HCT116 (cell line): Measurements from ENCODE around the gene POLR3A. TPM values are rescaled to one million over a fixed set of nuclear protein-coding genes. Genes with fewer than 3 reads are reported as not detected.

ENCODE experiments used
- ATAC-seq: fragments of 200-7000 bp; cut with Tn5 transposase; 2 replicates; pipeline ENCODE4 v1.9.1; 2020; ENCODE audit warnings: mild to moderate bottlenecking, moderate library complexity
- BruUV-seq: library from RNA; stranded (reverse); fragments of 400-500 nt; replicated peaks from 2 replicates; lab custom pipeline; 2021; lab: Mats Ljungman, UMichigan
- CTCF ChIA-PET: fragments of 300-600 bp; sonication (Branson Sonifier 250); formaldehyde crosslinking; loops from one replicate; lab custom pipeline; 2021; ENCODE audit warnings: antibody characterized with exemption; lab: Charles Lee
- POLR2A ChIA-PET: fragments of 300-600, 350-600 bp; sonication (Branson Sonifier 250); formaldehyde crosslinking; loops from one replicate; lab custom pipeline; 2021; ENCODE audit warnings: antibody characterized with exemption; lab: Charles Lee
- RAD21 ChIA-PET, 2 experiments: fragments of 300-600 bp; sonication (Branson Sonifier 250); formaldehyde crosslinking; loops; one replicate each; lab custom pipeline; 2023; ENCODE audit warnings: low total read pairs in 2 of 2; ENCODE audit not compliant: uncharacterized antibody in 2 of 2, unreplicated experiment in 2 of 2, low non-redundant PET in 1 of 2; lab: Charles Lee
- DNase-seq: peaks from one replicate; pipeline ENCODE4 v3.0.0-alpha.2; 2010; ENCODE audit warnings: low read depth, low spot score
- H2AFZ ChIP-seq: fragments of 200-600 bp; shearing (Covaris generic), sonication (generic); 2 replicates; pipeline ENCODE4 v1.6.1; 2017; ENCODE audit warnings: low read depth, mixed run types, mixed read lengths, antibody characterized with exemption, low read length; ENCODE audit not compliant: poor library complexity, severe bottlenecking
- H3K27ac ChIP-seq: 2 replicates; pipeline ENCODE4 v1.5.1; 2012; ENCODE audit warnings: low read depth, low read length
- H3K27me3 ChIP-seq: fragments of 200-600 bp; sonication (generic); 2 replicates; pipeline ENCODE4 v1.6.1; 2016; ENCODE audit warnings: mixed run types, low read length, mixed read lengths; ENCODE audit not compliant: insufficient read depth
- H3K36me3 ChIP-seq, 2 experiments: fragments of 200-500 bp in 1 of 2; fragments of 200-600 bp in 1 of 2; sonication (Bioruptor generic) in 1 of 2; sonication (generic) in 1 of 2; 2 replicates each; pipeline versions ENCODE4 v1.5.1 to v1.6.1; 2014 to 2016; ENCODE audit warnings: low read length in 2 of 2, inconsistent platforms in 1 of 2, mixed read lengths in 1 of 2, mixed run types in 1 of 2; ENCODE audit not compliant: insufficient read depth in 2 of 2, control insufficient read depth in 1 of 2
- H3K4me1 ChIP-seq, 2 experiments: fragments of 200-600 bp in 1 of 2; sonication (generic) in 1 of 2; 2 replicates each; pipeline versions ENCODE4 v1.5.1 to v1.6.1; 2012 to 2017; ENCODE audit warnings: low read length in 2 of 2, inconsistent platforms in 1 of 2, mild to moderate bottlenecking in 1 of 2, mixed read lengths in 1 of 2, mixed run types in 1 of 2, moderate library complexity in 1 of 2; ENCODE audit not compliant: insufficient read depth in 2 of 2, control insufficient read depth in 1 of 2
- H3K4me2 ChIP-seq: fragments of 200-600 bp; sonication (generic); 2 replicates; pipeline ENCODE4 v1.6.1; 2017; ENCODE audit warnings: mixed run types, low read length, mixed read lengths
- H3K4me3 ChIP-seq, 2 experiments: fragments of 200-600 bp in 1 of 2; sonication (generic) in 1 of 2; replicated peaks in 1 of 2; 2 replicates each; pipeline ENCODE4 v1.5.1; 2011 to 2016; ENCODE audit warnings: low read length in 2 of 2, control low read depth in 1 of 2, low read depth in 1 of 2, mild to moderate bottlenecking in 1 of 2, mixed read lengths in 1 of 2, mixed run types in 1 of 2
- H3K79me2 ChIP-seq: fragments of 200-600 bp; sonication (generic); 2 replicates; pipeline ENCODE4 v1.6.1; 2017; ENCODE audit warnings: mild to moderate bottlenecking, mixed run types, low read length, moderate library complexity, mixed read lengths; ENCODE audit not compliant: insufficient read depth
- H3K9ac ChIP-seq: fragments of 200-600 bp; sonication (generic); 2 replicates; pipeline ENCODE4 v1.6.1; 2016; ENCODE audit warnings: low read length, mixed read lengths
- H3K9me2 ChIP-seq: fragments of 200-600 bp; sonication (generic), shearing (Covaris generic); 2 replicates; pipeline ENCODE4 v1.6.1; 2017; ENCODE audit warnings: mixed run types, mild to moderate bottlenecking, moderate library complexity; ENCODE audit not compliant: insufficient read depth
- H3K9me3 ChIP-seq, 2 experiments: fragments of 200-500 bp in 1 of 2; fragments of 200-600 bp in 1 of 2; sonication (Bioruptor generic) in 1 of 2; sonication (generic) in 1 of 2; 2 replicates each; pipeline ENCODE4 v1.6.1; 2014 to 2017; ENCODE audit warnings: low read length in 2 of 2, mixed read lengths in 2 of 2, inconsistent platforms in 1 of 2, low read depth in 1 of 2, mild to moderate bottlenecking in 1 of 2, mixed run types in 1 of 2, moderate library complexity in 1 of 2; ENCODE audit not compliant: control insufficient read depth in 1 of 2, insufficient read depth in 1 of 2
- H4K20me1 ChIP-seq: fragments of 200-600 bp; sonication (generic), shearing (Covaris generic); 2 replicates; pipeline ENCODE4 v1.6.1; 2017; ENCODE audit warnings: mixed run types, mild to moderate bottlenecking, moderate library complexity; ENCODE audit not compliant: insufficient read depth
- CBX3 ChIP-seq: IDR thresholded peaks from 2 replicates; pipeline ENCODE4 v1.6.1; 2012; ENCODE audit warnings: low read depth
- CTCF ChIP-seq, 3 experiments: fragments of 200-600 bp in 1 of 3; sonication (generic) in 1 of 3; IDR thresholded peaks in 2 of 3; conservative IDR thresholded peaks in 1 of 3; 2 replicates each; pipeline ENCODE4 v1.5.1; 2012 to 2017; ENCODE audit warnings: low read depth in 2 of 3, low read length in 2 of 3, antibody characterized with exemption in 1 of 3, borderline replicate concordance in 1 of 3, control low read depth in 1 of 3, mild to moderate bottlenecking in 1 of 3, mixed read lengths in 1 of 3, mixed run types in 1 of 3, moderate library complexity in 1 of 3; ENCODE audit not compliant: insufficient read depth in 1 of 3
- EGR1 ChIP-seq: IDR thresholded peaks from 2 replicates; pipeline ENCODE4 v1.6.1; 2012; ENCODE audit warnings: low read depth
- ELF1 ChIP-seq: IDR thresholded peaks from 2 replicates; pipeline ENCODE4 v1.6.1; 2012; ENCODE audit warnings: low read depth, borderline replicate concordance
- EZH2 ChIP-seq: fragments of 200-600 bp; sonication (generic); IDR thresholded peaks from 2 replicates; pipeline ENCODE4 v1.6.1; 2017; ENCODE audit warnings: antibody characterized with exemption, mixed run types
- EZH2phosphoT487 ChIP-seq: fragments of 200-600 bp; IDR thresholded peaks from 2 replicates; pipeline ENCODE4 v1.6.1; 2018; ENCODE audit warnings: antibody characterized with exemption, borderline replicate concordance
- MAX ChIP-seq: IDR thresholded peaks from 2 replicates; pipeline ENCODE4 v1.6.1; 2012
- RAD21 ChIP-seq: IDR thresholded peaks from 2 replicates; pipeline ENCODE4 v1.6.1; 2012; ENCODE audit warnings: low read depth, mild to moderate bottlenecking
- REST ChIP-seq: IDR thresholded peaks from 2 replicates; pipeline ENCODE4 v1.6.1; 2012; ENCODE audit warnings: low read depth
- SP1 ChIP-seq: IDR thresholded peaks from 2 replicates; pipeline ENCODE4 v1.6.1; 2012; ENCODE audit warnings: low read depth
- SRF ChIP-seq: IDR thresholded peaks from 2 replicates; pipeline ENCODE4 v1.6.1; 2012; ENCODE audit warnings: low read depth
- YY1 ChIP-seq: IDR thresholded peaks from 2 replicates; pipeline ENCODE4 v1.6.1; 2011; ENCODE audit warnings: low read length, low read depth, moderate library complexity, mild to moderate bottlenecking; ENCODE audit not compliant: insufficient replicate concordance; ENCODE audit errors: extremely low read depth
- ZNF274 ChIP-seq: fragments of 200-500 bp; sonication (Bioruptor generic); IDR thresholded peaks from 2 replicates; pipeline ENCODE4 v1.6.1; 2014; ENCODE audit warnings: mild to moderate bottlenecking, low read depth, low read length, inconsistent platforms
- intact Hi-C: fragments of 100-400 bp; cut with micrococcal nuclease; formaldehyde crosslinking; loops from 2 replicates; pipeline ENCODE4 v1.10.0; 2022
- total RNA-seq: library from RNA; stranded (reverse); gene quantifications from one replicate; pipeline ENCODE4 v1.2.1, GENCODE V29; 2021; ENCODE audit not compliant: unreplicated experiment

POLR3A gene
- total RNA-seq, 1 experiment from 2014 or later = 26.6 TPM

DNA sequence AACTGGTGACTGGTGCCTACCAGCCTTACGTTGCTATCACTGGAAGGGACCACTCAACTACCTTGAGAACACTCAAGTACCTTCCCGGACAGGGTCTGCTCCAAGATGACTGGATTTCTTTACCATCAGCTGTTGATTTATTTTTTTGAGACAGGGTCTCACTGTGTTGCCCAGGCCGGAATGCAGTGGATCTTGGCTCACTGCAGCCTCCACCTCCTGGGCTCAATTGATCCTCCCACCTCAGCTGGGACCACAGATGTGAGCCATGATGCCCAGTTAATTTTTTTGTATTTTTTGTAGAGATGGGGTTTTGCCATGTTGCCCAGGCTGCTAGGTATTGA lies 57.5 kb downstream of the POLR3A start:
- ChIA-PET POLR2A (no interaction called here), RAD21 (no interaction called here), CTCF (interaction anchor here (0.7 to 1.0 kb wide), 2 partner anchors 63 to 1887 kb away, joined by 4 read pairs; no protein-coding TSS in a partner anchor)
- no peak for TF ChIP-seq YY1
- no peak for TF ChIP-seq SRF
- no peak for TF ChIP-seq REST
- TF ChIP-seq CTCF (IDR thresholded peaks at IDR 0.05 in 2 of 3, conservative IDR thresholded peaks at IDR 0.05 in 1 of 3; ENCODE audit: borderline replicate concordance in 1 of 3, insufficient read depth in 1 of 3, low read depth in 2 of 3, low read length in 2 of 3) = no peak
- TF ChIP-seq CBX3 = no peak
- no peak for TF ChIP-seq MAX
- TF ChIP-seq RAD21 = no peak
- TF ChIP-seq ELF1 = no peak
- TF ChIP-seq EZH2 = no peak
- TF ChIP-seq ZNF274 = no peak
- no peak for TF ChIP-seq SP1
- no peak for TF ChIP-seq EZH2phosphoT487
- no peak for TF ChIP-seq EGR1
- H3K27me3 ChIP-seq = no peaks in the 10 kb centered on the region
- DNase-seq (no peak), ATAC-seq (no peak)
- H3K4me1 ChIP-seq = peaks cover 16 to 24% of the 10 kb centered on the region in 2 experiments
- no peaks in the 10 kb centered on the region for H3K9me3 ChIP-seq
- peak overlapping the region; percentile 29 for H3K4me2 ChIP-seq
- H2AFZ ChIP-seq = no peak overlapping the region
- H3K36me3 ChIP-seq = peaks cover 4% of the 10 kb centered on the region in 2 experiments; a peak in 3 of 4 replicates
- H3K9ac ChIP-seq = peak overlapping the region; percentile 29
- intact Hi-C loops = no loop called here
- no peaks in the 10 kb centered on the region for H3K79me2 ChIP-seq
- H3K27ac ChIP-seq = peak overlapping the region; percentile 38; the same call in 1 of the 2 replicates
- no peak overlapping the region for H3K4me3 ChIP-seq
- H3K9me2 ChIP-seq = no peaks in the 10 kb centered on the region
- no TSS peak for BruUV-seq
- no peaks in the 10 kb centered on the region; the same call in 1 of the 2 replicates for H4K20me1 ChIP-seq
